A172 (cell line): ENCODE data around the gene SNX24. TPM values are rescaled to one million over a fixed set of nuclear protein-coding genes. Genes with fewer than 3 reads are reported as not detected.

Experiments used
- DNase-seq: peaks from one replicate; pipeline ENCODE4 v3.0.0-alpha.2; 2015; ENCODE audit warnings: low spot score
- total RNA-seq: library from RNA; depleted of rRNA; stranded (reverse); fragments of >200 nt; shearing (Covaris generic); gene quantifications from 2 replicates; pipeline ENCODE4 v1.2.3, GENCODE V29; 2014; rRNA removed

The SNX24 gene
- total RNA-seq, 1 experiment from 2014 or later = 26.2 TPM

DNA sequence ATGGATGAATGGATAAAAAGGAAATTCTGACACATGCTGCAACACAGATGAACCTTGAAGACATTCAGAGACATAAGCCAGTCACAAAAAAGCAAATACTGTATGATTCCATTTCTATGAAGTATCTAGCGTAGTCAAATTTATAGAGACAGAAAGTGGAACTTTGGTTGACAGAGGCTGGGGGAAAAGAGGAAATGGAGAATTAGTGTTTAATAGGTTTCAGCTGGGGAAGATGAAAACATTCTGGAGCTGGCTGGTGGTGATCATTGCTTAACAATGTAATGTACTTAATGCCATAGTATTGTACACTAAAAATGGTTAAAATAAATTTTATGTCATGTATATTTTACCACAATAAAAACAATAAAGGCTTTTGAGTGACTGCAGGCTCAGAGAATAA is 166.9 kb downstream of the SNX24 start:
- no peak for DNase-seq

GRCh38 chr5:123014689-123015088 is 169.3 kb downstream of the SNX24 start:
- no peak for DNase-seq

DNA sequence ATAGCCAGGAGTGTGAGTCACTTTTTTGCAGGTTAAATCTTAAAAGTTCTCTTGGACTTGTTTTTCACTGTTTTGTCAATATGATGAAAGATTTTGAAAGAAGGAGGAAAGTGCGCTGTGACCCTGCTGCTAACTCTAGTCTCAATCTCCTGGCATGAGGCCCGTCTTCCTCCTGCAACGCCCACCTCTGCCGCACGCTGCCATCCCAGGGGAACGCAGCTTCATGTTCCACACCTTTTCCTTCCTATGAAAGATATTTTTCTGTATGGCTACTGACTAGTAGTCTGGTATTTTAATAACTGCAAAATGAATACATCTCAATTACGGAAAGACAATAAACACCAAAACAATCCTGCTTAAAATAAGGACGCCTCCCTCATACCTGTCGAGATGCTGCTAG is 182.8 kb downstream of the SNX24 start:
- no peak for DNase-seq

- DNase-seq = no peak
Observed at GRCh38 chr5:123033157-123033671, 187.8 kb downstream of the SNX24 start.

DNA sequence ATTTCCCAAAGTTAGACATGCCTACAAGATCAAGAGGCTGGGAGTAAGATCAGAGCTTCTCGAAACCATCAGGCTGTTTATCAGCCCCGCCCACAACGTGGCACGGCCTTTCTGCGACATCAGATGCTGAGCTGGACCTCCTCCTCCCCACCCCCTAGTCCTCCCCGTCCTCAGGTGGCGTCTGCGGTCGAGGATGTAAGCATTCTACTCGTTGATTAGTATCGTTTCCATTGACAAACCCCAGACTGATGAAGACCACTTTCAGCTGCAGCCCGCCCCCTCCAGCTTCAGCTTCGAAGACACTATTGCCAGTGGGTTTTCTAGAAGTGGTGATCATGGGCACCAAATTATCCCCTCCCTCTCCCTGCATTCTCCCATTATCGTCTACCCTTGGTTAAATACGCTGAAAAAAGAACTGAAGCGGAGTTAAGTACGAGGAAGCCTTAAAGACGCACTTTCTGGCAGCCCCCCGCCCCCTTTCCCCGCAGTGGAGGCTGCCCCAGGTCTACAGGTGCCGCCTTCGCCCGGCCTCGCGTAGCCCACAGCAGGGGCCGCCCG is 190.0 kb downstream of the SNX24 start:
- peak; percentile 27 for DNase-seq

DNA sequence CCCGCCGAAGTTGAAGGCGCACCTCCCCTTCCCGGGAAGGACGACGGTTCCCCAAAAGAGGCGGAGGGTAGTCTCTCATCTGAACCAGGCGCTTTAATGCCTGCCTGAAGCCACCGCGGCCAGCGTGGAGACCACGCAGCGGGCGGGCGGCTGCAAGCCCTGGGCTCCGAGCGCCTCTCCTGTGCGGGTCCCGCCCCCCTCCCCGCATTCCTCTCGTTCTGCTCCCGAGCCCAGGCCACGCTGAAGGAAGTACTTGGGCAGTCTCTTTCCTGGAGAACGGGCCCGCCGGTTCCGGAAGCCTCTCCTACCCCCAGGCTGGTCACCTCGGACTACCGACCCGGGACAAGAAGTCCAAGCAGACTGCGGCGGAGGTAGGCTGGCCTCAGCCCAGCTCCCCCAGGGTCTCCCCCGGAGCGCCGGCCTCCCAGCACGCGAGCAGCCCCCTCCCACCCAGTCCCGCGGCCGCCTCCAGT is 190.5 kb downstream of the SNX24 start:
- DNase-seq = peak; percentile 41

GRCh38 chr5:123036391-123037103 is 191.1 kb downstream of the SNX24 start, which contains the start of gene PPIC:
Gene PPIC, minus strand, starts transcription at chr5:123036725. Its CDS starts 100 bp downstream, at chr5:123036625.
- peak; percentile 75 for DNase-seq

- no peak for DNase-seq
Observed at GRCh38 chr5:123037104-123037418, 191.6 kb downstream of the SNX24 start.

GRCh38 chr5:123039673-123040072 is 194.3 kb downstream of the SNX24 start:
- DNase-seq = no peak

GRCh38 chr5:123044926-123045617 is 199.7 kb downstream of the SNX24 start:
- no peak for DNase-seq

DNA sequence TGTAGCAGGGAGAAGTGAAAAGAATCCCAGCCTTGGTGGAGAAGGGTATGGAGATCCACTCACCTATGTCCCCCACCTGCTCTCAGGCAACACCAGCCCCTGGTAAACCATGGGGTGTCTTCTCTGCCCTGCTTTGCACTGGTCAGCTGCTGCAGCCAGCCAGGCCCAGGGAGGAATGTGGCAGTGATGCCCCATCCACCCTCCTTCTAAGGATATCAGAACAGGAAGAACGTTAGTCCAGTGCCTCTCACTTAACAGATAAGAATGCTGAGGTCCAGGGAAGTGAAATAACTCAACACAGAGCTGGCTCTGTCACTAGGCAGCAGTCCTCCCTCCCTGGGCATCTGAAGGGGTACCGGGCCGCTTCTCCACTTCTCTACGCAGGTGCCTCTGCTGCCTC is 200.8 kb downstream of the SNX24 start:
- no peak for DNase-seq

DNA sequence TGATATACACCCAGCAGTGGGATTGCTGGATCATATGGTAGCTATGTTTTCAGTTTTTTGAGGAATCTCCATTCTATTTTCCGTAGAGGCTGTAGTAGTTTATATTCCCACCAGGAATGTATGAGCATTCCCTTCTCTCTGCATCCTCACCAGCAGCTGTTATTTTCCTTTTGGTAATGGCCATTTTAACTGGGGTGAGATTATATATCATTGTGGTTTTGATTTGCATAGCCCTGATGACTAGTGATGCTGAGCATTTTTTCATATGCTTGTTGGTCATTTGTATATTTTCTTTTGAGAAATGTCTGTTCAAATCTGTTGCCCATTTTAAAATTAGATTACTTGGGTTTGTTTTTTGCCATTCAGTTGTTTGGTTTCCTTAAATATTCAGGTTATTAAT is 202.3 kb downstream of the SNX24 start:
- no peak for DNase-seq

DNA sequence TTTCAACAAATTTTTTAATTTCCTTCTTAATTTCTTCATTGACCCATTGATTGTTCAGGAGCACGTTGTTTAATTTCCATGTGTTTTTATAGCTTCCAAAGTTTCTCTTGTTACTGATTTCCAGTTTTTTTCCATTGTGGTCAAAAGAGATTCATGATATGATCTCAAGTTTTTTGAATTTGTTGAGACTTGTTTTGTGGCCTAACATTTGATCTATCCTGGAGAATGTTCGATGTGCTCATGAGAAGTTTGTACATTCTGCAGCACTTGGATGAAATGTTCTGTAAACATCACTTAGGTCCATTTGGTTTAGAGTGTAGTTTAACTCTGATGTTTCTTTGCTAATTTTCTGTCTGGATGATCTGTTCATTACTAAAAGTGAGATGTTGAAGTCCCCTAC is 205.8 kb downstream of the SNX24 start:
- DNase-seq = no peak

Other genes with a start within 250 kb of the SNX24 start
- 95.4 and 97.5 TPM in 2 replicates for gene SNX2, start 70.5 kb upstream of the SNX24 start, total RNA-seq
- gene PPIC, start 191.1 kb downstream of the SNX24 start, total RNA-seq = 61.5 TPM in 2 replicates
- gene PRDM6, start 243.6 kb downstream of the SNX24 start, total RNA-seq = 0.02 and 0.22 TPM in 2 replicates